HEK293 (cell line): ENCODE measurements around the gene PNKD.

Source experiments
- CTCF ChIA-PET: fragments of 350-600 bp; formaldehyde crosslinking; extraction: SDS; loops from one replicate; lab custom pipeline; 2021; ENCODE audit warnings: antibody characterized with exemption; lab: Yijun Ruan, JAX
- POLR2A ChIA-PET: fragments of 300-600 bp; formaldehyde crosslinking; extraction: SDS; loops from one replicate; lab custom pipeline; 2020; ENCODE audit warnings: antibody characterized with exemption, inconsistent platforms; lab: Yijun Ruan, JAX
- H3K27ac ChIP-seq: fragments of 200-500 bp; sonication (Bioruptor generic); 2 replicates; pipeline ENCODE4 v1.5.1; 2014; ENCODE audit warnings: low read depth, low read length, control low read depth, inconsistent platforms; ENCODE audit errors: extremely low read depth
- H3K36me3 ChIP-seq, 2 experiments: fragments of 200-500 bp in 1 of 2; sonication (Bioruptor generic) in 1 of 2; 1 replicate in 1 of 2; 2 replicates in 1 of 2; pipeline ENCODE4 v1.5.1; 2014 to 2017; ENCODE audit warnings: inconsistent platforms in 2 of 2, low read length in 2 of 2; ENCODE audit not compliant: control insufficient read depth in 2 of 2, insufficient read depth in 1 of 2
- H3K4me1 ChIP-seq: fragments of 200-500 bp; sonication (Bioruptor generic); 2 replicates; pipeline ENCODE4 v1.5.1; 2014; ENCODE audit warnings: mild to moderate bottlenecking, low read length, inconsistent platforms; ENCODE audit not compliant: control insufficient read depth, insufficient read depth
- H3K4me3 ChIP-seq: 2 replicates; pipeline ENCODE4 v1.5.1; 2011; ENCODE audit warnings: low read depth, mild to moderate bottlenecking, control low read depth, low read length, moderate library complexity
- H3K9me3 ChIP-seq: fragments of 200-500 bp; sonication (Bioruptor generic); 2 replicates; pipeline ENCODE4 v1.5.1; 2014; ENCODE audit warnings: low read depth, low read length, inconsistent platforms; ENCODE audit not compliant: control insufficient read depth, insufficient read depth
- BCL6B ChIP-seq: fragments of 450-650 bp; formaldehyde crosslinking; IDR thresholded peaks from 2 replicates; pipeline ENCODE4 v1.5.1; 2017; ENCODE audit warnings: missing biosample characterization, missing genetic modification characterization
- HIC1 ChIP-seq: fragments of 450-650 bp; formaldehyde crosslinking; IDR thresholded peaks from 2 replicates; pipeline ENCODE4 v1.5.1; 2016; ENCODE audit warnings: missing biosample characterization, missing genetic modification characterization
- PRDM2 ChIP-seq: fragments of 450-650 bp; formaldehyde crosslinking; IDR thresholded peaks from 2 replicates; pipeline ENCODE4 v1.5.1; 2016; ENCODE audit warnings: missing biosample characterization, missing genetic modification characterization, borderline replicate concordance
- ZBTB10 ChIP-seq: fragments of 450-650 bp; formaldehyde crosslinking; IDR thresholded peaks from 2 replicates; pipeline ENCODE4 v1.5.1; 2016; ENCODE audit warnings: missing biosample characterization, missing genetic modification characterization
- ZNF138 ChIP-seq: fragments of 450-650 bp; formaldehyde crosslinking; IDR thresholded peaks from 2 replicates; pipeline ENCODE4 v1.5.1; 2016; ENCODE audit warnings: missing biosample characterization, missing genetic modification characterization, borderline replicate concordance
- ZNF155 ChIP-seq: fragments of 450-650 bp; formaldehyde crosslinking; IDR thresholded peaks from 2 replicates; pipeline ENCODE4 v1.5.1; 2016; ENCODE audit warnings: missing biosample characterization, missing genetic modification characterization
- ZNF274 ChIP-seq, 2 experiments: fragments of 200-500 bp in 1 of 2; fragments of 450-650 bp in 1 of 2; sonication (Bioruptor generic) in 1 of 2; formaldehyde crosslinking in 1 of 2; IDR thresholded peaks; 2 replicates each; pipeline versions ENCODE4 v1.5.1 to v1.6.1; 2014 to 2016; ENCODE audit warnings: borderline replicate concordance in 1 of 2, inconsistent platforms in 1 of 2, low read length in 1 of 2, missing biosample characterization in 1 of 2, missing genetic modification characterization in 1 of 2
- ZNF391 ChIP-seq: fragments of 450-650 bp; formaldehyde crosslinking; IDR thresholded peaks from 2 replicates; pipeline ENCODE4 v1.5.1; 2016; ENCODE audit warnings: low read depth, missing biosample characterization, missing genetic modification characterization, borderline replicate concordance
- ZNF398 ChIP-seq: fragments of 450-650 bp; formaldehyde crosslinking; IDR thresholded peaks from 2 replicates; pipeline ENCODE4 v1.5.1; 2017; ENCODE audit warnings: missing biosample characterization, missing genetic modification characterization
- ZNF549 ChIP-seq: fragments of 450-650 bp; IDR thresholded peaks from 2 replicates; pipeline ENCODE4 v1.5.1; 2018; ENCODE audit warnings: missing biosample characterization, missing genetic modification characterization, mild to moderate bottlenecking, inconsistent platforms, moderate library complexity
- ZNF580 ChIP-seq: fragments of 450-650 bp; formaldehyde crosslinking; IDR thresholded peaks from 2 replicates; pipeline ENCODE4 v1.5.1; 2016; ENCODE audit warnings: missing biosample characterization, missing genetic modification characterization
- ZNF585B ChIP-seq: fragments of 450-650 bp; formaldehyde crosslinking; IDR thresholded peaks from 2 replicates; pipeline ENCODE4 v1.5.1; 2016; ENCODE audit warnings: missing biosample characterization, missing genetic modification characterization
- ZNF610 ChIP-seq: fragments of 450-650 bp; formaldehyde crosslinking; IDR thresholded peaks from 2 replicates; pipeline ENCODE4 v1.5.1; 2016; ENCODE audit warnings: missing biosample characterization, missing genetic modification characterization, borderline replicate concordance
- ZNF639 ChIP-seq: fragments of 450-650 bp; formaldehyde crosslinking; IDR thresholded peaks from 2 replicates; pipeline ENCODE4 v1.5.1; 2016; ENCODE audit warnings: missing biosample characterization, missing genetic modification characterization

Gene PNKD

GRCh38 chr2:218341381-218341780 lies 71.1 kb downstream of the PNKD start:
- Histone ChIP-seq H3K27ac (no peak overlapping the region), H3K9me3 (no peaks in the 10 kb centered on the region), H3K36me3 (no peaks in the 10 kb centered on the region), H3K4me3 (no peak overlapping the region), H3K4me1 (peaks cover 6% of the 10 kb centered on the region)
- CTCF ChIA-PET: interaction anchor here (0.6 kb wide), 1 partner anchor 106 kb away, joined by 3 read pairs; no protein-coding TSS in a partner anchor
- POLR2A ChIA-PET: no interaction called here
- TF ChIP-seq ZBTB10 (tag by site-specific recombination) (no peak), ZNF398 (no peak), HIC1 (tag by site-specific recombination) (no peak), ZNF155 (tag by site-specific recombination) (no peak), ZNF391 (tag by site-specific recombination) (no peak), ZNF585B (tag by site-specific recombination) (no peak), ZNF639 (tag by site-specific recombination) (no peak), ZNF580 (tag by site-specific recombination) (no peak), ZNF610 (no peak), BCL6B (tag by site-specific recombination) (no peak), ZNF549 (tag by site-specific recombination) (no peak), ZNF138 (tag by site-specific recombination) (no peak), ZNF274 (IDR thresholded peaks at IDR 0.05; ENCODE audit: low read length) (no peak), ZNF274 (tag by site-specific recombination; IDR thresholded peaks at IDR 0.05; ENCODE audit: borderline replicate concordance) (no peak), PRDM2 (tag by site-specific recombination) (no peak)
